ENCODE measurements around the gene BICRAL.

- no peak for TF ChIP-seq CTCF (conservative IDR thresholded peaks at IDR 0.05; ENCODE audit: low read depth, low read length)
- no peak for TF ChIP-seq CEBPB (IDR thresholded peaks at IDR 0.05; ENCODE audit: low read depth, low read length)
- no peak for TF ChIP-seq MXI1 (IDR thresholded peaks at IDR 0.05; ENCODE audit: borderline replicate concordance, low read depth, low read length)
- TF ChIP-seq SMC3 (IDR thresholded peaks at IDR 0.05; ENCODE audit: low read depth, low read length), result no peak
- no peak for TF ChIP-seq MAFK (IDR thresholded peaks at IDR 0.05; ENCODE audit: low read depth, low read length)
- no peak for TF ChIP-seq POLR2A (IDR thresholded peaks at IDR 0.05; ENCODE audit: low read depth, low read length)
- TF ChIP-seq USF2 (IDR thresholded peaks at IDR 0.05; ENCODE audit: low read depth, low read length), result no peak
These were observed 132.7 kb downstream of the BICRAL start for GRCh38 chr6:42914546-42914945.
